HT1080 (cell line): Measurements from ENCODE around the gene AFF3. TPM values are rescaled to one million over a fixed set of nuclear protein-coding genes. Genes with fewer than 3 reads are reported as not detected.

Source experiments
- DNase-seq: peaks from one replicate; pipeline ENCODE4 v3.0.0-alpha.2; 2015; ENCODE audit warnings: low read depth
- total RNA-seq: library from RNA; depleted of rRNA; stranded (reverse); fragments of >200 nt; shearing (Covaris generic); gene quantifications from 2 replicates; pipeline ENCODE4 v1.2.3, GENCODE V29; 2014

Gene AFF3
- total RNA-seq, 1 experiment from 2014 or later, result 9.3 TPM

GRCh38 chr2:99565227-99565626, 577.2 kb downstream of the AFF3 start:
- no peak for DNase-seq

- DNase-seq, result no peak
These were observed 579.9 kb downstream of the AFF3 start for GRCh38 chr2:99562516-99562915.

GRCh38 chr2:99561804-99562203, 580.6 kb downstream of the AFF3 start:
- DNase-seq, result no peak

GRCh38 chr2:99559075-99559662, 583.2 kb downstream of the AFF3 start:
- peak; percentile 68 for DNase-seq

GRCh38 chr2:99555404-99555803, 587.0 kb downstream of the AFF3 start:
- no peak for DNase-seq

- DNase-seq, result no peak
These were observed 587.5 kb downstream of the AFF3 start for GRCh38 chr2:99554871-99555270.

- DNase-seq, result no peak
These were observed 588.2 kb downstream of the AFF3 start for GRCh38 chr2:99554238-99554637.

- no peak for DNase-seq
These were observed 589.9 kb downstream of the AFF3 start for GRCh38 chr2:99552529-99552928.

GRCh38 chr2:99550368-99550767, 592.0 kb downstream of the AFF3 start:
- no peak for DNase-seq

GRCh38 chr2:99545604-99546003, 596.8 kb downstream of the AFF3 start:
- no peak for DNase-seq

GRCh38 chr2:99545066-99545465, 597.3 kb downstream of the AFF3 start:
- peak; percentile 5 for DNase-seq

- DNase-seq, result no peak
These were observed 597.8 kb downstream of the AFF3 start for GRCh38 chr2:99544608-99545007.

GRCh38 chr2:99543247-99543646, 599.1 kb downstream of the AFF3 start:
- DNase-seq, result no peak

- no peak for DNase-seq
These were observed 604.4 kb downstream of the AFF3 start for GRCh38 chr2:99537910-99538485.

GRCh38 chr2:99524056-99524455, 618.3 kb downstream of the AFF3 start:
- no peak for DNase-seq

- no peak for DNase-seq
These were observed 620.2 kb downstream of the AFF3 start for GRCh38 chr2:99522157-99522556.

- peak; percentile 38 for DNase-seq
These were observed 621.6 kb downstream of the AFF3 start for GRCh38 chr2:99520813-99521212.

GRCh38 chr2:99520195-99520594, 622.2 kb downstream of the AFF3 start:
- no peak for DNase-seq

- no peak for DNase-seq
These were observed 628.0 kb downstream of the AFF3 start for GRCh38 chr2:99514357-99514756.

- no peak for DNase-seq
These were observed 630.2 kb downstream of the AFF3 start for GRCh38 chr2:99512181-99512591.

GRCh38 chr2:99509387-99509786, 633.0 kb downstream of the AFF3 start:
- no peak for DNase-seq

- DNase-seq, result no peak
These were observed 634.2 kb downstream of the AFF3 start for GRCh38 chr2:99507937-99508818.
